ENCODE data around the gene SYS1. TPM values are rescaled to one million over a fixed set of nuclear protein-coding genes. Genes with fewer than 3 reads are reported as not detected.

SYS1 gene
- total and polyA plus RNA-seq, 5 experiments from 2014 or later: 34.2 to 62.5 (median 46.1) TPM

DNA sequence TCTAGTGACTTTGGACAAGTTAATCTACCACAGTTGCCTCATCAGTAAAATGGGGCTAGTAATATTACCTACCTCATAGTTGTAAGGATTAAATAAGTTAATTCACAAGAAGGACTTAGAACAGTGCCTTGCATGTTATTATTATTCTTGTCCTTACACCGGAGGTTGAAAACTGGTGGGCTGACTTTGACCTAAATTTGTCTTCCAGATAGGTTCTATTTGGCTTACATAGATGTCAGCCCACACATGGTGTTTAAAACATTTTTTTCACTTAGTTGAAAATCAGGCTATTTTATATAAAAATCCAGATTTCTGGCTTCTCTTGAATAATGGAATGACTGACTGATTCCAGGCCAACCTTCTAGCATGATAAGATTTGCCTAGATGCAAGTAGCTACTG, 3.2 kb downstream of the SYS1 start:
- Mint-ChIP-seq H3K27ac (peak overlapping the region in 5 of 10 donors; percentile 18 to 81 (median 61)), H3K4me1 (peaks cover 33 to 75% (median 62%) of the 10 kb centered on the region in 4 donors), H3K36me3 (peaks cover 0 to 44% (median 3%) of the 10 kb centered on the region in 3 donors), H3K4me3 (peak overlapping the region in 1 of 10 donors; percentile 58), H3K9me3 (no peaks in the 10 kb centered on the region), H3K27me3 (no peaks in the 10 kb centered on the region)
- DNase-seq: no peak
- POLR2A ChIA-PET: interaction anchor here (0.7 to 2.0 kb wide), 3 partner anchors 50 to 71 kb away, joined by 3 to 7 read pairs (median 6); partner anchors contain the start of gene PIGT
- no peak for ATAC-seq

- H3K9me3 Mint-ChIP-seq: no peaks in the 10 kb centered on the region
- DNase-seq (no peak), ATAC-seq (no peak)
- no peaks in the 10 kb centered on the region for H3K27me3 Mint-ChIP-seq
- POLR2A ChIA-PET: interaction anchor here (0.7 to 2.0 kb wide), 2 partner anchors 49 to 70 kb away, joined by 3 to 7 read pairs; partner anchors contain the start of gene PIGT
- H3K4me1 Mint-ChIP-seq: peaks cover 33 to 79% (median 66%) of the 10 kb centered on the region in 4 donors
- peak overlapping the region in 8 of 10 donors; percentile 18 to 91 (median 76) for H3K27ac Mint-ChIP-seq
- H3K4me3 Mint-ChIP-seq: peak overlapping the region in 2 of 10 donors; percentile 20 to 58
- H3K36me3 Mint-ChIP-seq: peaks cover 0 to 44% (median 3%) of the 10 kb centered on the region in 3 donors
Observed at GRCh38 chr20:45366631-45367030, 3.7 kb downstream of the SYS1 start.

GRCh38 chr20:45367126-45367525, 4.2 kb downstream of the SYS1 start:
- no peaks in the 10 kb centered on the region for H3K27me3 Mint-ChIP-seq
- H3K9me3 Mint-ChIP-seq: no peaks in the 10 kb centered on the region
- H3K4me3 Mint-ChIP-seq: peak overlapping the region in 3 of 10 donors; percentile 18 to 22 (median 20)
- H3K4me1 Mint-ChIP-seq: peaks cover 33 to 79% (median 71%) of the 10 kb centered on the region in 4 donors
- ATAC-seq (no peak), DNase-seq (no peak)
- H3K36me3 Mint-ChIP-seq: peaks cover 0 to 44% (median 3%) of the 10 kb centered on the region in 3 donors
- peak overlapping the region in 8 of 10 donors; percentile 74 to 91 (median 82) for H3K27ac Mint-ChIP-seq
- POLR2A ChIA-PET: interaction anchor here (2.0 kb wide), 1 partner anchor 49 kb away, joined by 7 read pairs; the partner anchor contains the start of gene PIGT

- peak in 7 of 10 donors; percentile 19 to 57 (median 38) for DNase-seq
- Mint-ChIP-seq H3K4me1 (peaks cover 30 to 80% (median 75%) of the 10 kb centered on the region in 4 donors), H3K27me3 (no peaks in the 10 kb centered on the region), H3K4me3 (peak overlapping the region; percentile 28 to 80 (median 70)), H3K27ac (peak overlapping the region in 9 of 10 donors; percentile 75 to 91 (median 83)), H3K9me3 (no peaks in the 10 kb centered on the region), H3K36me3 (peaks cover 0 to 44% (median 3%) of the 10 kb centered on the region in 3 donors)
- peak; percentile 49 to 60 for ATAC-seq
- POLR2A ChIA-PET: interaction anchor here (0.8 to 3.3 kb wide), 3 partner anchors 39 to 68 kb away, joined by 3 to 16 read pairs (median 7); partner anchors contain the start of gene PIGT
Observed at GRCh38 chr20:45368221-45368980, 5.4 kb downstream of the SYS1 start.

DNA sequence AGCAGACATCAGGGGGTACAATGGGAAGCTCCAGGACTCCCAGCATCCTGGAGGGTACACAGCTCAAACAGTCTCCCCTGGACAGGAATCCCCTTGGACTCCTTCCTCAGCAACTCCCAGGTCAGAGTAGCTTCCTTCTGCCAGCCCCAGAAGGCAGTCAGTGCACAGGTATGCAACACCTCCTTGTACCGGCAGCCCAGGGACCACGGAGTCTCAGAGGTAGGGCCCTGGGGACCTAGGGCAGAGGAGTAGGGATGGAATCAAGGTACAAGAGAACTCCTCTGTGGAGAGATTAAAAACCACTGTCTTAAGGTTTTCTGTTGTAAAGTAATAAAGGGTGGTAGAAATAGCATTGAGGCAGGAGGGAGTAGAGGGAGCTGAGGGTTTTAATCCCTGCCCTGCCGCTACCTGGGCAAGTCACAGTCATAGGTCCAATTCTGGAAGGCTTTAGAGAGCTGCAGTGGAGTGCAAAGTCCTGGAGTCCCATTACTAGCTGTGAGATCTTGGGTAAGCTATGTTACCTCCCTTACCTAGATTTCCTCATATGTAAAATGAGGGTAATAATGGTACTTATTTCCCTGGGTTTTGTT, 7.7 kb downstream of the SYS1 start:
- H3K4me3 Mint-ChIP-seq: peak overlapping the region in 5 of 10 donors; percentile 10 to 43 (median 34)
- H3K9me3 Mint-ChIP-seq: no peaks in the 10 kb centered on the region
- peaks cover 22 to 71% (median 64%) of the 10 kb centered on the region in 4 donors for H3K4me1 Mint-ChIP-seq
- DNase-seq: no peak
- POLR2A ChIA-PET: interaction anchor here (1.7 to 5.5 kb wide), 3 partner anchors 7 to 65 kb away, joined by 7 to 95 read pairs (median 16); partner anchors contain the start of genes PIGT and SYS1
- H3K27ac Mint-ChIP-seq: peak overlapping the region in 9 of 10 donors; percentile 16 to 68 (median 43)
- H3K27me3 Mint-ChIP-seq: no peaks in the 10 kb centered on the region
- no peak for ATAC-seq
- peaks cover 0 to 39% (median 6%) of the 10 kb centered on the region in 3 donors for H3K36me3 Mint-ChIP-seq

GRCh38 chr20:45372241-45372640, 9.3 kb downstream of the SYS1 start:
- H3K27me3 Mint-ChIP-seq: no peaks in the 10 kb centered on the region
- peak overlapping the region in 9 of 10 donors; percentile 20 to 85 (median 65) for H3K27ac Mint-ChIP-seq
- no peak for ATAC-seq
- H3K4me1 Mint-ChIP-seq: peaks cover 18 to 59% (median 52%) of the 10 kb centered on the region in 4 donors
- no peaks in the 10 kb centered on the region for H3K9me3 Mint-ChIP-seq
- H3K36me3 Mint-ChIP-seq: peaks cover 0 to 29% (median 7%) of the 10 kb centered on the region in 3 donors
- DNase-seq: no peak
- POLR2A ChIA-PET: interaction anchor here (3.3 to 5.5 kb wide), 4 partner anchors 9 to 65 kb away, joined by 28 to 95 read pairs (median 40); partner anchors contain the start of genes PIGT and SYS1
- H3K4me3 Mint-ChIP-seq: peak overlapping the region; percentile 40 to 86 (median 68)

GRCh38 chr20:45372646-45373352, 9.8 kb downstream of the SYS1 start:
- Mint-ChIP-seq H3K27me3 (no peaks in the 10 kb centered on the region), H3K4me1 (peaks cover 17 to 54% (median 47%) of the 10 kb centered on the region in 4 donors), H3K4me3 (peak overlapping the region; percentile 86 to 96 (median 90)), H3K9me3 (no peaks in the 10 kb centered on the region), H3K27ac (peak overlapping the region; percentile 79 to 98 (median 96)), H3K36me3 (peaks cover 0 to 24% (median 7%) of the 10 kb centered on the region in 3 donors)
- peak in 1 of 10 donors; percentile 4 for DNase-seq
- ATAC-seq: no peak
- POLR2A ChIA-PET: interaction anchor here (0.7 to 5.5 kb wide), 7 partner anchors 9 to 599 kb away, joined by 5 to 95 read pairs (median 28); partner anchors contain the start of genes PIGT, SYS1 and ZNF335

GRCh38 chr20:45373353-45374100, 10.6 kb downstream of the SYS1 start:
- no peaks in the 10 kb centered on the region for H3K9me3 Mint-ChIP-seq
- ATAC-seq: peak; percentile 89 to 90
- peaks cover 0 to 16% (median 4%) of the 10 kb centered on the region in 3 donors for H3K36me3 Mint-ChIP-seq
- H3K27ac Mint-ChIP-seq: peak overlapping the region; percentile 79 to 98 (median 96)
- H3K4me1 Mint-ChIP-seq: peaks cover 10 to 46% (median 39%) of the 10 kb centered on the region in 4 donors
- POLR2A ChIA-PET: interaction anchor here (0.7 to 5.5 kb wide), 9 partner anchors 10 to 598 kb away, joined by 3 to 95 read pairs (median 11); partner anchors contain the start of genes PIGT, SYS1 and ZNF335
- H3K27me3 Mint-ChIP-seq: no peaks in the 10 kb centered on the region
- DNase-seq: peak; percentile 83 to 94 (median 88)
- peak overlapping the region; percentile 86 to 96 (median 90) for H3K4me3 Mint-ChIP-seq

GRCh38 chr20:45374101-45374467, 11.1 kb downstream of the SYS1 start:
- ATAC-seq (no peak), DNase-seq (no peak)
- POLR2A ChIA-PET: interaction anchor here (0.9 to 5.5 kb wide), 8 partner anchors 11 to 597 kb away, joined by 3 to 95 read pairs (median 20); partner anchors contain the start of genes PIGT, SYS1 and ZNF335
- Mint-ChIP-seq H3K27ac (peak overlapping the region; percentile 79 to 98 (median 96)), H3K36me3 (peaks cover 0 to 11% (median 4%) of the 10 kb centered on the region in 3 donors), H3K4me3 (peak overlapping the region; percentile 86 to 96 (median 90)), H3K4me1 (peaks cover 8 to 41% (median 35%) of the 10 kb centered on the region in 4 donors), H3K27me3 (no peaks in the 10 kb centered on the region), H3K9me3 (no peaks in the 10 kb centered on the region)

- Mint-ChIP-seq H3K36me3 (peaks cover 0 to 7% (median 4%) of the 10 kb centered on the region in 3 donors), H3K4me3 (peak overlapping the region in 7 of 10 donors; percentile 1 to 96 (median 20)), H3K4me1 (peaks cover 8 to 37% (median 33%) of the 10 kb centered on the region in 4 donors), H3K27ac (peak overlapping the region in 4 of 10 donors; percentile 53 to 98 (median 86)), H3K27me3 (no peaks in the 10 kb centered on the region), H3K9me3 (no peaks in the 10 kb centered on the region)
- POLR2A ChIA-PET: interaction anchor here (3.3 to 5.5 kb wide), 4 partner anchors 12 to 62 kb away, joined by 28 to 95 read pairs (median 40); partner anchors contain the start of genes PIGT and SYS1
- ATAC-seq: no peak
- no peak for DNase-seq
Observed at GRCh38 chr20:45374966-45375365, 12.0 kb downstream of the SYS1 start.

DNA sequence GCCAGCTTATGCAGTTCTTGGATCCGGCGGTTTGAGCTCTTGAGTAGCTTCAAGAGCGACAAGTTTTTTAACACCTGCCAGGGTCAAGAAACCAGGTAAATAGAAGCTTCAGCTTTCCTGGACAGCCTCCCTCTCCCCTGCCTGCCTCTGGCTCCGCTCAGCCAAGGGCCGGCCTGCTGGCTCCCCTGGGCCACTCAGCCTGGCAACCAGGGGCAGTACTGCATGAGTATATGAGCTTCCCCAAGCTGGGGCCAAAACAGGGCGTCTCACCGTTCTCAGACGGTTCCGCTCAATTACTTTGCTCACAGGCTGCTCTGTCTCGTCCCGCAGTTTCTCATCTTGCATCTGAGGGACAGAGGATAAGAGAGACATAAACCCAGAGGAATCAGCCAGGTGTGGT, 14.3 kb downstream of the SYS1 start:
- H3K4me3 Mint-ChIP-seq: no peak overlapping the region
- peaks cover 9 to 23% (median 18%) of the 10 kb centered on the region in 4 donors for H3K4me1 Mint-ChIP-seq
- no peak for ATAC-seq
- H3K9me3 Mint-ChIP-seq: no peaks in the 10 kb centered on the region
- peaks cover 0 to 11% (median 8%) of the 10 kb centered on the region in 3 donors for H3K36me3 Mint-ChIP-seq
- H3K27me3 Mint-ChIP-seq: no peaks in the 10 kb centered on the region
- H3K27ac Mint-ChIP-seq: no peak overlapping the region
- POLR2A ChIA-PET: no interaction called here
- DNase-seq: no peak
